ENCODE results near the gene ZSCAN26.

The ZSCAN26 gene

DNA sequence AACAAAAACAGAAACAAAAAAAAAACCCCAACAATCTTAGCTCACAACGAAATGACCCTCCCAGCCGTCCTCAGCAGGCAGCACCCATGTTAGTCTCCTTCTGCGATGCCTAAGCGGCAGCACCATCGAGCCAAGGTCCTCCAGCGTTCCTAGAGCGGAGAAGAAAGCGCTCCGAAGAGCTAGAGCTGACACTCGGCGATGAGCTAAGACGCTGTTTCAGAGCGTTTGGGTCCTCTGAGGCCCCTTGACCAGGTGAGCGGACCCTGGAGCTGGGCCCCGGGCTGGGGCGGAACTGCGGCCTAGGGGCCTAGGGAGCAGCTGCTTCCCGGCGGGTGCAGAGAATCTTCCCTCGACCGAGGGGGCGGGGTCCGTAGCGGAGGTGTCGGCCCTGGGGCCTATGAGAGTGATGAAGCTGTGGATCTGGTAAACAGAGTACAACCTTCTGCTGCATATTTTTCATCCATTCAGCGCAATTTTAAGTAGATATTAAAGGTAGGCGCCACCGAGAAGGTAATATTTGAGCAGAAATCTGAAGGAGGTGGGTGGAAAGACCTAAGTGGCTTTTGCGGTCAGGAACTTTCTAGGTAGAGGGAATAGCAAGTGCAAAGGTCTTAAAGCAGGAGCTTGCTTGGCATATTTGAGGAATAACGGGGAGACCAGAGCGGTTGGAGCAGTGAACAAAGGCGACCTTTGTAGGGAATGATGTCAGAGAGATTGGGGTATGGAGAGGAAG is at the start of gene ZSCAN26:
Gene ZSCAN26, plus strand, starts transcription at position 182 of the 733 bp plus-strand sequence. CDS start 4,777 bp downstream, outside the sequence.
- no peak within 1 kb of the TSS for H3K4me3 Mint-ChIP-seq
- no peaks in the 10 kb centered on the region for H3K9me3 Mint-ChIP-seq
- H3K4me1 Mint-ChIP-seq (ENCODE audit: low read depth) = peaks cover 13% of the 10 kb centered on the region
- peaks cover 11% of the 10 kb centered on the region for H3K27me3 Mint-ChIP-seq (ENCODE audit: low read depth)
- no peak within 1 kb of the TSS for H3K27ac Mint-ChIP-seq
- peaks cover 2% of the 10 kb centered on the region for H3K36me3 Mint-ChIP-seq (ENCODE audit: low read depth)

DNA sequence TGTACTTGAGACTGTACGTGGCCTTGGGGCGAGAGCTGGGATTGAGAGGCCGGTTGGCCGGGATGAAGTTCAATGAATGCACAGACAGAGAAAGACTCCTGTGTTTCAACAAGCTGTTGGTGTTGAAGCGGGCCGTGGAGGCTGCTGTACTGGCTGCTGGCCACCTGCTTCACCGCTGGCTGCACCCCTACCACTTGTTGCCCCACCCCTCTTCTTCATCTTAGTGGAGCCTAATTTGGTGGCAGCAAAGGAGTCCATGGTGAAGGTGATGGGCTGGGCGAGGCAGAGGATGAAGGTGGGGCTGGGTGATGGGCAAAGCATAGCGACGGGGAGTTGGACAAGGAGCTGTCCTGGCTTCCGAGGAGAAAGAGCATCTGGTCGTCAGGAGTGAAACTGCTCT is 49.1 kb upstream of the ZSCAN26 start:
- H3K4me1 Mint-ChIP-seq (ENCODE audit: low read depth) = peaks cover 15% of the 10 kb centered on the region
- H3K27ac Mint-ChIP-seq = no peak overlapping the region
- H3K27me3 Mint-ChIP-seq (ENCODE audit: low read depth) = peaks cover 69% of the 10 kb centered on the region
- H3K9me3 Mint-ChIP-seq = no peaks in the 10 kb centered on the region
- H3K4me3 Mint-ChIP-seq = peak overlapping the region; percentile 50
- H3K36me3 Mint-ChIP-seq (ENCODE audit: low read depth) = peaks cover 2% of the 10 kb centered on the region

DNA sequence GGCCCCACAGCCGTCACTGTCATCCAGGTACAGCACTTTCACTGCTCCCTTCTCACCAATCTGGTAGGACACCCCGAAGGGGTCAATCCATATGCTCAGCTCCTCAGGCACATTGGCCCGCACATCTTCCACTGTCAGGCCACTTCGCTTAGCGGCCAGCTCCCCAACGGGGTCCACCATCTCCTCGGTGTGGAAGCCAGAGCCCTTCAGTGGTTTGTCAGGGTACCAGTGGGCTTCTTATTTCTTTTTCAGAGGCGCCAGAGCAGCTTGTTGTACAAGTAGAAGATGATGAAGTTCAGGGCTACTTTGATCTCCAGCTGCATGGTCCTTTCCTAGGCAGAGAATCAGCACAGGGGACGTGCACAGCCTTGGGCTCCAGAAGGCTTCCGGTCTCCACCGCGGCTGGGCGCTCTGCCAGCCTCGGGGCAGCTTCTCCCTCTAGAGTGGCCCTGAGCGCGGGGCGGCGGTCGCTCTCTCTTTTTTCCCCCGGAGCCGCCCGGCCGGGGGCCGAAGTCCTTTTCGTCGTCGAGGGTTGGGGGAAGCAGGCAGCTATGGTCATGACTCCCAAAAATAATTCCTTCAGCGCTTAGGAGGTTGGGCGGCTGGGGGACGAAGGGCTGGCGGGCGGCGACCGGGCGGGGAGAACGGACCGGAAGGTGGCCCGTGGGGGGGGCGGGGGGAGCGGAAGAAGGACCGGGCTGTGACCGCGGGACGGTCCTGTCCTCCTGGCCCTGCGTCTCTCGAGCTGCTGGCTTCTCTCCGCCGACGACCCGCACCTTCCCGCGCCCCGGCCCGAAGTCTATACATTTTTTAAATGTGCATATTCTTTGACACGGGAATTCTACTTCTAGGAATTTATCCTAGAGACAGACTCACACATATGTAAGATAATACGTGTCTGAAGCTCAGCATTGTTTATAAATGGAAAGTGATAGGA is 48.4 kb upstream of the ZSCAN26 start:
- Mint-ChIP-seq H3K4me1 (ENCODE audit: low read depth) (peaks cover 10% of the 10 kb centered on the region), H3K27me3 (ENCODE audit: low read depth) (peaks cover 69% of the 10 kb centered on the region), H3K27ac (no peak overlapping the region), H3K9me3 (no peaks in the 10 kb centered on the region), H3K36me3 (ENCODE audit: low read depth) (peaks cover 2% of the 10 kb centered on the region), H3K4me3 (peak overlapping the region; percentile 80)

DNA sequence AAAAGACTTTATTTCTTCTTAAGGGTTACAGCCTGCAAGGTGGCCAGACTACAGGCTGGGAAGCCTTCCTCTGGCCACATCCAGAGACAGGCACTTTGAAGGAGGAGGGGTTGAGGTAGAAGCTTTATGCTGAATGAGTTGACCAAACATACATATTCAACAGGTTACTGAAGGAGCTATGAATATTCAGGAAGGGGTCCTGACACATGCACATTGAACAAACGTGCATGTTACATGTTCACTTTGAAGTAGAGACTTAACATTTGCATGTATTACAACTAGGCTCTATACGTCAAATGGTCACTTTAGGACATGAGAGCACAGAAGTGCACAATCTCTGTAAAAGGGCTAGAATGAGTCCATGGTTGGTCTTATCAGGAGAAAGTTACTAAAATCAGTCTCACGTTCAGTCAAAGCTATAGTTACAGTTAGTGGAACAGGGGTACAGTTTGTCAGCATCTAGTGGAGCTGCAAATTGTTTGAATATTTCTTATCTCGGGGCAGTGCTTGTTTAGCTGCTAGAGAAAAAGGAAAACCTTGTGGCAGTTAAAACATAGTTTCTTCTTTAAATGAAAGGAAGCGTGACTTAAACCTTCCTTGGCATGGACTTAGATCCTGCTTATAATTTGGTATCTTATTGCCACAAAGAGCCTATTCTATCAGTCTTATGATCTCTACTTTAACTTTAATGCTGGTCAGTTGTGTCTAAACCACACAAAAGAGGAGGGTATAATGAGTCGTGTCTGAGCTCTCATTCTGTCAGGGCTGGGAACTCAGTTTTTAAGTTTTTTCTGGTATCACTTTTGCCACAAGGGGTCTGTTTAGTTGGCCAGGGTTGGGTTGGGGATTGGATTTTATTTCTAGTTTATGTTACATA is 46.4 kb upstream of the ZSCAN26 start:
- H3K27ac Mint-ChIP-seq = no peak overlapping the region
- H3K36me3 Mint-ChIP-seq (ENCODE audit: low read depth) = peaks cover 2% of the 10 kb centered on the region
- peaks cover 8% of the 10 kb centered on the region for H3K4me1 Mint-ChIP-seq (ENCODE audit: low read depth)
- no peak overlapping the region for H3K4me3 Mint-ChIP-seq
- no peaks in the 10 kb centered on the region for H3K9me3 Mint-ChIP-seq
- H3K27me3 Mint-ChIP-seq (ENCODE audit: low read depth) = peaks cover 64% of the 10 kb centered on the region

DNA sequence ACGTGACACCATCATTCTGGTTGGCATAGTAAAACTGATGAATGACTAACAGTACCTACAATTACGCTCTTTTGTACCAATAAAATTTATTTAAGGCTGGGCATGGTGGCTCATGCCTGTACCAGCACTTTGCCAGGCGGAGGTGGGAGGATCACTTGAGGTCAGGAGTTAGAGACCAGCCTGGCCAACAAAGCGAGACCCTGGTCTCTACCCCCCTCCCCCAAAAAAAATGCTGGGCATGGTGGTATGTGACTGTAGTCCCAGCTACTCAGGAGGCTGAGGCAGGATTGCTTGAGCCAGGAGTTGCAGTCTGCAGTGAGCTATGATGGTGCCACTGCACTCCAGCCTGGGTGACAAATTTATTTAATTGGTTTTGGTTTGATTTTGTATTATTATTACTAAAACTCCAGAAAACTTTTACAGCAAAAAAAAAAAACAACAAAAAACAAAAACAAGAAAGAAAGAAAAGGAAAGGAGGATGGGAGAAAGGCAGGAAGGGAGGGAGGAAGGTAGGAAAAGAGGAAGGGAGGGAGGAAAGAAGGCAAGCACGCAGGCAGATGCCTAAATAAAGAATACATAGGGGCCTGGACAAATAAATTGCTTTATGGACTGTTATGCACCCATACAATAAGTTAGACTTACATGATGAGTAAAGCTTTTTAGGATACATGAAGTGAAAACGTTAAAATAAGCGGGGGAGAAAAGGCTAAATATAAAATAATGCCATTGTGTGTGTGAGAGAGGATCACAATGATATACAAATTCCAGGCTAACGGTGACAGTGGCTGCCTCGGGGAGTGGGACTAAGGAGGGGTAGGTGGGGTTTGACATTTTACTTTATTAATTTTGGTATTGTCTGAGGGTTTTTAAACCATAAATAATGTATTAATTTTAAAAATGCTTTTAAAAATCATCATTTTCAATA is 42.5 kb upstream of the ZSCAN26 start:
- Mint-ChIP-seq H3K4me3 (peak overlapping the region; percentile 86), H3K27ac (peak overlapping the region; percentile 18), H3K9me3 (no peaks in the 10 kb centered on the region), H3K36me3 (ENCODE audit: low read depth) (peaks cover 10% of the 10 kb centered on the region), H3K4me1 (ENCODE audit: low read depth) (peaks cover 13% of the 10 kb centered on the region), H3K27me3 (ENCODE audit: low read depth) (peaks cover 44% of the 10 kb centered on the region)

DNA sequence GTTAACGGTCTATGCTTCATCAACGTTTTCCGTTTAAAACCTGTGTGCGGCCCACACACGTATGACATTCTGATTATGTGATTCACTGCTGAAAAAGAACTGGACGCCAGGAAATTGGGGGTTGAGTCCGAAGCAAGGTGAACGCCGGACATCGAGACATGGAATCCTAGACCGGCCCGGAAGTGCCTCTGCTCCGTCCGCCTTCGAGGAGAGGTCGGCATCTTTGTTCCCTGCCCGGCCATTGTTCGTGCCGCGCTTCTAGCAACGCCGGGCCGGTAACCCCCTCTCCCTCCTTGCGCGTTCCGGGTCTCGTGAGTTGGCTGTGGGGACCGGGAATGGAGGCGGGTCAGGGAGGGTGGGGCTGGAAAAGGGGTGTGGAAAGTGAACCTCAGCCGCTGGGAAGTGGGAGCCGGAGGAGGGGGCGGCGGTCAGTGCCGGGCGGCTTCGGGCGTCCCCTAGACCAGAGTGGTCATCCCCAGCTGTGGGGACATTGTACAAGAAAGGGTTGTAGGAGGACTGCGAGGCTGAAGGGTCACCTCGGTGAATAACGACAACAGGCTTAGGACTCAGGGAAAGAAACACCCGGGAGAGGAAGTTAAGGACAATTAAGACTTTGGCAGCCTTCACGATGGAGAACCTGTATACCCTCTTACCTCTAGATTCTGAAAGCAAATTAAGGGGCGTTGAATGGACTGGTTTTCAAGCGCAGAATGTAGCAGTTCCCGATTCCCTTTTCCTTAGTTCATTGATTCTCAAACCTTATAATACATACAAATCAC is 41.7 kb upstream of the ZSCAN26 start, which contains the start of gene ZSCAN9:
Gene ZSCAN9, plus strand, starts transcription at position 220 of the 779 bp plus-strand sequence. CDS start 1,810 bp downstream, outside the sequence.
- H3K27ac Mint-ChIP-seq = peak within 1 kb of the TSS; percentile 45
- peaks cover 38% of the 10 kb centered on the region for H3K27me3 Mint-ChIP-seq (ENCODE audit: low read depth)
- H3K9me3 Mint-ChIP-seq = no peaks in the 10 kb centered on the region
- peak within 1 kb of the TSS; percentile 86 for H3K4me3 Mint-ChIP-seq
- H3K36me3 Mint-ChIP-seq (ENCODE audit: low read depth) = peaks cover 10% of the 10 kb centered on the region
- peaks cover 13% of the 10 kb centered on the region for H3K4me1 Mint-ChIP-seq (ENCODE audit: low read depth)

DNA sequence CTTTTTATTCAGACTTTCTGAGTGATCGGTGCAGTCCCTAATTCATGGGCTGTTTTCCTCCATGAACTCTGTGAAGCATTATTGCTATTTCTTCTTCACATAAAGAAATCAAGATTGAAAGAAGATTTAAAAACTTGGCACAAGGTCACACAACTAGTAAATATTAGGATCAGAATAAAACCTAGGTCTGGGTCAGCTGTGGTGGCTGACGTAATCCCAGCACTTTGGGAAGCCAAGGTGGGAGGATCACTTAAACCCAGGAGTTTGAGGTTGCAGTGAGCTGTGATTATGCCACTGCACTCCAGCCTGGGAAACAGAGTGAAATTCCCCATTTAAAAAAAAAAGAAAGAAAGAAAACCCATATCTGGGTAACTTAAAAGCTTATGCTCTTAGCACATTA is 40.5 kb upstream of the ZSCAN26 start:
- H3K4me1 Mint-ChIP-seq (ENCODE audit: low read depth) = peaks cover 13% of the 10 kb centered on the region
- H3K4me3 Mint-ChIP-seq = no peak overlapping the region
- no peak overlapping the region for H3K27ac Mint-ChIP-seq
- peaks cover 15% of the 10 kb centered on the region for H3K36me3 Mint-ChIP-seq (ENCODE audit: low read depth)
- H3K9me3 Mint-ChIP-seq = no peaks in the 10 kb centered on the region
- H3K27me3 Mint-ChIP-seq (ENCODE audit: low read depth) = peaks cover 28% of the 10 kb centered on the region

DNA sequence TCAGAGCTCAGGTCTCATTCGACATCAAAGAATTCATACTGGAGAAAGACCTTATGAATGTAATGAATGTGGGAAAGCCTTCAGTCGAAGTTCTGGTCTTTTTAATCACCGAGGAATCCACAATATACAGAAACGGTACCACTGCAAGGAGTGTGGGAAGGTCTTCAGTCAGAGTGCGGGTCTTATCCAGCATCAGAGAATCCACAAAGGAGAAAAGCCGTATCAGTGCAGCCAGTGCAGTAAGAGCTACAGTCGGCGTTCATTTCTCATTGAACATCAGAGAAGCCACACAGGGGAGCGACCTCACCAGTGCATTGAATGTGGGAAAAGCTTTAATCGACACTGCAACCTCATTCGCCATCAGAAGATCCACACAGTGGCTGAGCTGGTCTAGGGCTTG is 34.2 kb upstream of the ZSCAN26 start:
- Mint-ChIP-seq H3K9me3 (peaks cover 7% of the 10 kb centered on the region), H3K4me3 (no peak overlapping the region), H3K4me1 (ENCODE audit: low read depth) (peaks cover 6% of the 10 kb centered on the region), H3K36me3 (ENCODE audit: low read depth) (peaks cover 29% of the 10 kb centered on the region), H3K27me3 (ENCODE audit: low read depth) (no peaks in the 10 kb centered on the region), H3K27ac (no peak overlapping the region)

DNA sequence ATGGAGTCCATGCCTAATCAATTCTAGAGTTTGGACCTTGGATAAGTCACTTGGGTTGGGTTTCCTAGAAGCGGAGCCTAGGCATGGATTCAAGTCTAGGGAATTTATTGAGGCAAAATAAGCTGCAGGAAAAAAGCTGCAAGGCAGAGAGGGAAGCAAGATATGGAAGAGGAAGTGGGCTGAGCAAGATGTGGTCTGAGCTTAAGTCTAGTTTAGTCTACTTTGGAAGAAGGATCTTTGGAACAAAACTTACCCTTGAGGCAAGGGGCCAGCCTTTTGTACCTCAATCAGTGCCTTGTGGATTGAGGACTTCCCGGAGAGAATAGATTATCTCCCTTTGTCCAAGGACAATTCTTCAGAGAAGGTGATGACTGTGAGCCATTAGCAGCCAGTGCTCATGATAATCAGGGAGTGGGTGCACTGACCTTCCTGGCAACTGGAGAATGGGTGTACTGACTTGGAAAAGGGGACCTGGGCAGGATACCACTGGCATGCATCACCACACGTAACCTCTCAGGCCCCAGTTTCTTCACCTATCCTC is 31.0 kb upstream of the ZSCAN26 start:
- Mint-ChIP-seq H3K36me3 (ENCODE audit: low read depth) (peaks cover 17% of the 10 kb centered on the region), H3K27me3 (ENCODE audit: low read depth) (no peaks in the 10 kb centered on the region), H3K27ac (no peak overlapping the region), H3K9me3 (peaks cover 15% of the 10 kb centered on the region), H3K4me3 (no peak overlapping the region), H3K4me1 (ENCODE audit: low read depth) (peaks cover 2% of the 10 kb centered on the region)

GRCh38 chr6:28239636-28240035 is 27.3 kb upstream of the ZSCAN26 start:
- Mint-ChIP-seq H3K36me3 (ENCODE audit: low read depth) (peaks cover 14% of the 10 kb centered on the region), H3K9me3 (peaks cover 7% of the 10 kb centered on the region), H3K27ac (no peak overlapping the region), H3K27me3 (ENCODE audit: low read depth) (no peaks in the 10 kb centered on the region), H3K4me3 (no peak overlapping the region), H3K4me1 (ENCODE audit: low read depth) (peaks cover 2% of the 10 kb centered on the region)

DNA sequence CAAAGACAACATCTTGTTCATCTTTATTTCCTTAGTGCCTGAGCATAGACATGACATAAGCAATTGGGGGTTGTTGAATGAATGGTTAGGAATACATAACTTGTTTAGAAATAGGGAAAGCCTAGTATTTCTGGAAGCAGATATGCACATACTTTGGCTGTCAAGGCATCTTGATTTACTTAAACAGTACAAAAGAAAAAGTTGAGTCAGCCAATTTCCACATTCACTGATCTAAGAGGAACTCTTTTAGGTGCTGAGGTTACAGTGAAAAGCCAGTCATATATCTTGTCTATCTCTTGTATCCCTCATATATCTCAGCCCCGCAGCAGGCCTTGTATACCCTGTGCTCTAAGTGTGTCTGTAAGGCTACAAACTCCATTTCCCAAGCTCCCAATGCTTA is 26.5 kb upstream of the ZSCAN26 start:
- H3K36me3 Mint-ChIP-seq (ENCODE audit: low read depth) = peaks cover 19% of the 10 kb centered on the region
- H3K27me3 Mint-ChIP-seq (ENCODE audit: low read depth) = no peaks in the 10 kb centered on the region

DNA sequence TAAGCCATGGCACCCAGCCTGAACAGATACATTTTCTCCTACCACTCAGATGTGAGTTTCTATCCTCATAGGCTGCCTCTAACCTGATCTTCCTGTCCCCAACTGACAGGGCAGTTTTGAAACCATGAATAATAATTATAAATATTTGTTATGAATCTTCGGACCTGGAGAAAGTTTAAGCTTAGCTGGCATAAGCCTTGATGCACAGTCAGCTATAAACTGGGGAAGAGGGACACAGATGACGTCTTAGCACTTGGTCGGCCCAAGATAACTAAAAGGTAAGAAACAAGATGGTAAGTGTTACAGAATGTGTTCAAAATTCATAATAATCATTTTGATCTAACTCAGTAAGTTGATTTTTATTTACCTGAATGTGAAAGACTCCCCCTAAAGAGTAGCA is 23.0 kb upstream of the ZSCAN26 start:
- no peaks in the 10 kb centered on the region for H3K4me1 Mint-ChIP-seq (ENCODE audit: low read depth)
- no peaks in the 10 kb centered on the region for H3K9me3 Mint-ChIP-seq
- H3K36me3 Mint-ChIP-seq (ENCODE audit: low read depth) = peaks cover 48% of the 10 kb centered on the region
- no peak overlapping the region for H3K4me3 Mint-ChIP-seq
- H3K27ac Mint-ChIP-seq = no peak overlapping the region
- H3K27me3 Mint-ChIP-seq (ENCODE audit: low read depth) = no peaks in the 10 kb centered on the region

More for the DNA sequence above, 26.5 kb upstream of the ZSCAN26 start:
- peaks cover 7% of the 10 kb centered on the region for H3K9me3 Mint-ChIP-seq
- peaks cover 2% of the 10 kb centered on the region for H3K4me1 Mint-ChIP-seq (ENCODE audit: low read depth)
- no peak overlapping the region for H3K4me3 Mint-ChIP-seq
- H3K27ac Mint-ChIP-seq = no peak overlapping the region

Data from T-helper 1 cell treated with Interleukin-12 subunit alpha and Interleukin-12 subunit beta and Interleukin-4 antibody, amounts not matched to agents 30 μg/mL and 1 μg/mL, for 36 hours (primary cell).